GM20000 (cell line): ENCODE measurements around the gene COL4A3.

Source experiments
- DNase-seq: peaks from one replicate; pipeline ENCODE4 v3.0.0; 2012; ENCODE audit warnings: low spot score
- CTCF ChIP-seq: IDR thresholded peaks from 2 replicates; pipeline ENCODE4 v1.5.1; 2012; ENCODE audit warnings: mild to moderate bottlenecking, control low read depth; ENCODE audit errors: extremely low read depth, missing control alignments

The COL4A3 gene

GRCh38 chr2:227125506-227125905 lies 38.9 kb upstream of the COL4A3 start:
- no peak for TF ChIP-seq CTCF
- DNase-seq: no peak

GRCh38 chr2:227127201-227127600 lies 37.2 kb upstream of the COL4A3 start:
- TF ChIP-seq CTCF: no peak
- DNase-seq: no peak

GRCh38 chr2:227130636-227131035 lies 33.8 kb upstream of the COL4A3 start:
- DNase-seq: no peak
- TF ChIP-seq CTCF: no peak

GRCh38 chr2:227132986-227133385 lies 31.4 kb upstream of the COL4A3 start:
- no peak for TF ChIP-seq CTCF

GRCh38 chr2:227134591-227134990 lies 29.8 kb upstream of the COL4A3 start:
- DNase-seq: no peak

More at GRCh38 chr2:227132986-227133385, 31.4 kb upstream of the COL4A3 start:
- no peak for DNase-seq

GRCh38 chr2:227141301-227141700 lies 23.1 kb upstream of the COL4A3 start:
- DNase-seq: no peak
- TF ChIP-seq CTCF: no peak

More at GRCh38 chr2:227134591-227134990, 29.8 kb upstream of the COL4A3 start:
- TF ChIP-seq CTCF: no peak

- no peak for TF ChIP-seq CTCF
- no peak for DNase-seq
Observed at GRCh38 chr2:227143895-227144294, 20.5 kb upstream of the COL4A3 start.
